Esophagus squamous epithelium (tissue), 5 donors: ENCODE results near the gene CLDN1. TPM values are rescaled to one million over a fixed set of nuclear protein-coding genes. Genes with fewer than 3 reads are reported as not detected.

Experiments
- DNase-seq: peaks from one replicate; lab custom pipeline; 2025; lab: John Stamatoyannopoulos, UW
- H3K27ac ChIP-seq, 4 donors: fragments of 200-600 bp; sonication (generic); one replicate each; pipeline ENCODE4 v1.5.1; 2016 to 2019; ENCODE audit warnings: mild to moderate bottlenecking in 1 of 4
- H3K27me3 ChIP-seq, 4 donors: fragments of 200-600 bp; sonication (generic); 1 replicate in 3 of 4; 2 replicates in 1 of 4; pipeline versions ENCODE4 v1.5.1 to v1.6.0; 2017 to 2021; ENCODE audit warnings: antibody characterized with exemption in 1 of 4
- H3K36me3 ChIP-seq, 3 donors: fragments of 200-600 bp; sonication (generic); one replicate each; pipeline ENCODE4 v1.5.1; 2016 to 2019
- H3K4me1 ChIP-seq, 3 donors: fragments of 200-600 bp; sonication (generic); one replicate each; pipeline ENCODE4 v1.5.1; 2017 to 2019
- H3K4me3 ChIP-seq, 4 donors: fragments of 200-600 bp; sonication (generic); 1 replicate in 3 of 4; 2 replicates in 1 of 4; pipeline ENCODE4 v1.5.1; 2016 to 2019; ENCODE audit warnings: mild to moderate bottlenecking in 2 of 4, moderate library complexity in 1 of 4
- H3K9me3 ChIP-seq, 3 donors: fragments of 200-600 bp; sonication (generic); one replicate each; pipeline ENCODE4 v1.5.1; 2016 to 2019
- POLR2A ChIP-seq, 4 donors: fragments of 450-650 bp; IDR thresholded peaks; one replicate each; pipeline ENCODE4 v1.6.1; 2017; ENCODE audit warnings: antibody characterized with exemption in 4 of 4, mild to moderate bottlenecking in 4 of 4, moderate library complexity in 3 of 4
- WGBS, 2 donors: methylation state at CpG; one replicate each; pipeline ENCODE4 v1.1.5; 2018; 5-methylcytosine and 5-hydroxymethylcytosine counted together
- intact Hi-C: fragments of 100-400 bp; cut with DNase I; formaldehyde crosslinking; loops from one replicate; pipeline ENCODE4 v1.15.0; 2022
- total RNA-seq, 4 donors: library from RNA; depleted of rRNA; stranded (reverse); fragments of >200 nt; gene quantifications; one replicate each; pipeline ENCODE4 v1.1.0, GENCODE V29; 2016
- TF ChIP-seq, protein P1 (sequence below), 6 experiments: fragments of 450-650 bp in 4 of 6; fragments of 200-600 bp in 2 of 6; sonication (generic) in 2 of 6; IDR thresholded peaks; one replicate each; pipeline ENCODE4 v1.5.1; 2016 to 2019; ENCODE audit warnings: antibody characterized with exemption in 6 of 6, mild to moderate bottlenecking in 4 of 6, moderate library complexity in 4 of 6
- donor health status: DM: yes; HTN: yes; CAD: no.

The CLDN1 gene, protein sequence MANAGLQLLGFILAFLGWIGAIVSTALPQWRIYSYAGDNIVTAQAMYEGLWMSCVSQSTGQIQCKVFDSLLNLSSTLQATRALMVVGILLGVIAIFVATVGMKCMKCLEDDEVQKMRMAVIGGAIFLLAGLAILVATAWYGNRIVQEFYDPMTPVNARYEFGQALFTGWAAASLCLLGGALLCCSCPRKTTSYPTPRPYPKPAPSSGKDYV
- total RNA-seq, result 10 to 100 TPM; 34.8 to 59.6 (median 45.4) TPM

DNA sequence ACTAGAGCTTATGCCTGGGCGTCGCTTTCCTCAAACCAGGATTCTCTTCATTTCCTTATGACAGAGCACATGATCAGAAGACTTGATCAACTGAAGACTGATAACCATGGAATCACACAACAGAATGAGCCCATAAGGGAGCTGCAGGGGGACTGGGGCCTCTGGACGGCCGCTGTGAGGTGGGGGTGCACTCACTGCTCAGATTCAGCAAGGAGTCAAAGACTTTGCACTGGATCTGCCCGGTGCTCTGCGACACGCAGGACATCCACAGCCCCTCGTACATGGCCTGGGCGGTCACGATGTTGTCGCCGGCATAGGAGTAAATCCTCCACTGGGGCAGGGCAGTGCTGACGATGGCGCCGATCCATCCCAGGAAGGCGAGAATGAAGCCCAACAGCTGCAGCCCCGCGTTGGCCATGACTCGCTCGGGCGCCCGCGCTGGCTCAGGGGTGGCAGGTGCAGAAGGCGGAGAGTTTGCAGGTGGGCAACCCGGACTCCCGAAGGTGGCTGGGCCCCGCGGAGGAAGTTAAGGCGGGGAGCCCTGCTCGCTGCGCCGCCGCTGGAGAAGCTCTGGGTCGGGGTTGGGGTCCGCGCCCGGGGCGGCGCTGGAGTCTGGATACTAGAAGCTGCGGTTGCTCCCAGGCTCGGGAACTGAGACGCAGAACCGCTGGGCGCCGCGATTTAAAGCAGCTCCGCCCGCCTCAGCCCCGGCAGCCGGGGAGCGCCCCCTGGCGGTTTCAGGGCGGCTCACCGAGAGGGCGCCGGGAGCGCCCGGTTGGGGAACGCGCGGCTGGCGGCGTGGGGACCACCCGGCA lies at the start of gene CLDN1:
CLDN1 (minus strand) TSS at position 658 of the 815 bp plus-strand sequence; CDS start at position 418, 240 bp downstream.
- WGBS, 2 donors, result 5 to 32% methylated on average over 12 to 27 of the region's 64 CpGs
- peak within 1 kb of the TSS; percentile 64 to 90 (median 81) for H3K27ac ChIP-seq
- intact Hi-C loops, result loop anchor here (5.0 to 10.0 kb wide), 2 partner anchors 97 to 355 kb away; no protein-coding TSS in a partner anchor

DNA sequence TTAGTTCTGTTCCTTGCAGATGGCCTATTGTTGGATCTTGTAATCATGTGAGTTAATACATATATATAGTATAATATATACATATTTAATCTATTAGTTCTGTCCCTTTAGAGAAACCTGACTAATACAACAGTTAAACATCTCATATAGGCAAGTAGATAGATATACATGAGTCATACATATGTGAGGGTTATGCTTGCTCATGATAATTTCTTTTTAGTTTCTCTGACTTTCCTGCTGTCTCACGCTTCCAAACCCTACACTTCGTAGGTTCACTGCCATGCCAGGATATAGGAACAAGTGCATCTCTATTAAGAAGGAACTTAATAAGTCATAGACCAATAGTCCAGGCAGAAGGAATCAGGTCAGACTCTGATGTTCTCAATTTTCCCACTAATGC lies 48.9 kb upstream of the CLDN1 start:
- DNase-seq, result no peak
- intact Hi-C loops, result no loop called here
- peak overlapping the region in 2 of 4 donors; percentile 57 to 86 for H3K27ac ChIP-seq
- H3K4me1 ChIP-seq, result peaks cover 3 to 83% (median 6%) of the 10 kb centered on the region in 3 donors
- H3K27me3 ChIP-seq, result no peaks in the 10 kb centered on the region
- no peak for TF ChIP-seq POLR2A (IDR thresholded peaks at IDR 0.05)
- TF ChIP-seq, protein P1, sequence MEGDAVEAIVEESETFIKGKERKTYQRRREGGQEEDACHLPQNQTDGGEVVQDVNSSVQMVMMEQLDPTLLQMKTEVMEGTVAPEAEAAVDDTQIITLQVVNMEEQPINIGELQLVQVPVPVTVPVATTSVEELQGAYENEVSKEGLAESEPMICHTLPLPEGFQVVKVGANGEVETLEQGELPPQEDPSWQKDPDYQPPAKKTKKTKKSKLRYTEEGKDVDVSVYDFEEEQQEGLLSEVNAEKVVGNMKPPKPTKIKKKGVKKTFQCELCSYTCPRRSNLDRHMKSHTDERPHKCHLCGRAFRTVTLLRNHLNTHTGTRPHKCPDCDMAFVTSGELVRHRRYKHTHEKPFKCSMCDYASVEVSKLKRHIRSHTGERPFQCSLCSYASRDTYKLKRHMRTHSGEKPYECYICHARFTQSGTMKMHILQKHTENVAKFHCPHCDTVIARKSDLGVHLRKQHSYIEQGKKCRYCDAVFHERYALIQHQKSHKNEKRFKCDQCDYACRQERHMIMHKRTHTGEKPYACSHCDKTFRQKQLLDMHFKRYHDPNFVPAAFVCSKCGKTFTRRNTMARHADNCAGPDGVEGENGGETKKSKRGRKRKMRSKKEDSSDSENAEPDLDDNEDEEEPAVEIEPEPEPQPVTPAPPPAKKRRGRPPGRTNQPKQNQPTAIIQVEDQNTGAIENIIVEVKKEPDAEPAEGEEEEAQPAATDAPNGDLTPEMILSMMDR (IDR thresholded peaks at IDR 0.05), result no peak
- H3K36me3 ChIP-seq, result no peaks in the 10 kb centered on the region
- 11 to 36% methylated on average over 2 of the region's 2 CpGs for WGBS, 2 donors
- H3K9me3 ChIP-seq, result no peaks in the 10 kb centered on the region
- H3K4me3 ChIP-seq, result no peak overlapping the region

More for the DNA sequence above, at the start of gene CLDN1:
- Histone ChIP-seq H3K9me3 (no peaks in the 10 kb centered on the region), H3K36me3 (no peaks in the 10 kb centered on the region), H3K27me3 (peaks cover 0 to 3% (median 0%) of the 10 kb centered on the region in 4 donors), H3K4me1 (peaks cover 0 to 70% (median 12%) of the 10 kb centered on the region in 3 donors), H3K4me3 (peak within 1 kb of the TSS; percentile 49 to 85 (median 73))
- peak; percentile 2 for DNase-seq
- TF ChIP-seq POLR2A (IDR thresholded peaks at IDR 0.05), result peak in 2 of 4 donors; percentile 40 to 72
- TF ChIP-seq, protein P1 (IDR thresholded peaks at IDR 0.05), result peak; percentile 79 to 97 (median 94)

DNA sequence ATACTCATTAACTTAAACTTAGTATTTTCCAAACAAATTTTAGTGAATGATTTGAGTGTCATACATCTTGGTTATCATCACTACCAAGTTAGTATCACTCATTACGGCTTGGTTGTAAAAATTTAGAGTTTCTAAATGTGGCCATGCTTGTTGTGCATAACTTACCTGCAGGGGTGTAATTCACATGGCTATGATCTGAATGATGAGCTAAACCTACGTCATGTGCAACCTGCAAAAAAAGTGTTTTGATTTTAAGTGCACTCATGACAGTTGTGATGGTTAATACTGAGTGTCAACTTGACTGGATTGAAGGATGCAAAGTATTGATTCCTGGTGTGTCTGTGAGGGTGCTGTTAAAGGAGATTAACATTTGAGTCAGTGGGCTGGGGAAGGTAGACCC lies 48.1 kb upstream of the CLDN1 start:
- no peaks in the 10 kb centered on the region for H3K27me3 ChIP-seq
- WGBS, 2 donors, result 71 to 84% methylated on average over 2 of the region's 2 CpGs
- H3K36me3 ChIP-seq, result no peaks in the 10 kb centered on the region
- H3K4me1 ChIP-seq, result peaks cover 3 to 84% (median 6%) of the 10 kb centered on the region in 3 donors
- H3K27ac ChIP-seq, result peak overlapping the region; percentile 67 to 86 (median 83)
- intact Hi-C loops, result no loop called here
- TF ChIP-seq, protein P1 (IDR thresholded peaks at IDR 0.05), result no peak
- no peak for TF ChIP-seq POLR2A (IDR thresholded peaks at IDR 0.05)
- no peaks in the 10 kb centered on the region for H3K9me3 ChIP-seq
- no peak for DNase-seq
- no peak overlapping the region for H3K4me3 ChIP-seq

DNA sequence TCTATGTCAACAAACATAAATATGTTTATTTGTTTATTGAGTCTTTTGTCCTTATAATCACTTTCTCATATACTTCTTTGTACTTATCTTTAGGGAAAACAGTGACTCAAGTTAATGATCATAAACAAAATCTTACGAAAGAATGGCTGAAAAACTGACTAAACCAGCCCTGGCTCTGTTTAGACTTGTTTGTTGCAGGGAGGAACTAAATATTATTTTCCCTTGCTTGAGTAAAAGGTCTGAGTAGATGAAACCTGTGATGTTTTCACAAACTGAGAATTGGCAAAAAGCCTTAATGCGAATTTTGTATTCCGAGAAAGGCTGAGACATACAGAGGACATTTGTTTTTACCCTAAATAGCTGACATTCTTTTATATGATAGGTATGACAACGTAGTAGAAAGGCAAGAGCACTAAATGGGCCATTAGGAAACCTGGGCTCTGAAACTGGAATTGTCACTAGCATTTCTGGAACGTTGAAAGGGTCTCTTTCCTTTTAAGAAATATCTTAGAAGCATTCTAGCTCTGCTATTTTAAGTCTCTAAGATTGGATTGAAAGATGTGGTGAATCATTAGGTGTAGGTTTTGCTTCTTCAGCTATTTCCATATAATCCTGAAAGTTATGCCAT lies 47.5 kb upstream of the CLDN1 start:
- peak overlapping the region; percentile 67 to 86 (median 83) for H3K27ac ChIP-seq
- peaks cover 3 to 78% (median 6%) of the 10 kb centered on the region in 3 donors for H3K4me1 ChIP-seq
- H3K9me3 ChIP-seq, result no peaks in the 10 kb centered on the region
- intact Hi-C loops, result no loop called here
- TF ChIP-seq, protein P1 (IDR thresholded peaks at IDR 0.05), result no peak
- no peak for TF ChIP-seq POLR2A (IDR thresholded peaks at IDR 0.05)
- no peak overlapping the region for H3K4me3 ChIP-seq
- no peak for DNase-seq
- H3K27me3 ChIP-seq, result no peaks in the 10 kb centered on the region
- no peaks in the 10 kb centered on the region for H3K36me3 ChIP-seq
- 44 to 47% methylated on average over 5 of the region's 5 CpGs for WGBS, 2 donors
